Subcutaneous adipose tissue (tissue), 4 donors: ENCODE data around the gene AIF1L. TPM values are rescaled to one million over a fixed set of nuclear protein-coding genes. Genes with fewer than 3 reads are reported as not detected.

ENCODE experiments used
- CTCF ChIP-seq: fragments of 450-650 bp; IDR thresholded peaks from one replicate; pipeline ENCODE4 v1.5.1; 2016; ENCODE audit warnings: low read depth, mild to moderate bottlenecking, control low read depth, antibody characterized with exemption, moderate library complexity
- total RNA-seq, 4 donors: library from RNA; depleted of rRNA; stranded (reverse); fragments of >200 nt; gene quantifications; one replicate each; pipeline ENCODE4 v1.1.0, GENCODE V29; 2016

AIF1L gene
- total RNA-seq, 4 donors from 2014 or later, result 8.2 to 55.4 (median 19.4) TPM

GRCh38 chr9:131080589-131080988, 15.7 kb upstream of the AIF1L start:
- no peak for TF ChIP-seq CTCF

GRCh38 chr9:131081868-131082267, 14.5 kb upstream of the AIF1L start:
- TF ChIP-seq CTCF, result no peak

GRCh38 chr9:131082774-131083512, 13.4 kb upstream of the AIF1L start:
- TF ChIP-seq CTCF, result no peak

- TF ChIP-seq CTCF, result no peak
Measured at GRCh38 chr9:131084661-131085369, 11.5 kb upstream of the AIF1L start.

GRCh38 chr9:131085370-131086122, 10.8 kb upstream of the AIF1L start:
- TF ChIP-seq CTCF, result no peak

- no peak for TF ChIP-seq CTCF
Measured at GRCh38 chr9:131087354-131087893, 8.9 kb upstream of the AIF1L start.
